ENCODE results near the gene MIA2.
A peak's percentile ranks its signal among the peaks of the same experiment; 100 is the strongest.
"Not testable (repeated sequence)": the region's sequence is repeated elsewhere in the genome, so short reads cannot be mapped to it uniquely, and the experiment has no call there.

Gene MIA2

DNA sequence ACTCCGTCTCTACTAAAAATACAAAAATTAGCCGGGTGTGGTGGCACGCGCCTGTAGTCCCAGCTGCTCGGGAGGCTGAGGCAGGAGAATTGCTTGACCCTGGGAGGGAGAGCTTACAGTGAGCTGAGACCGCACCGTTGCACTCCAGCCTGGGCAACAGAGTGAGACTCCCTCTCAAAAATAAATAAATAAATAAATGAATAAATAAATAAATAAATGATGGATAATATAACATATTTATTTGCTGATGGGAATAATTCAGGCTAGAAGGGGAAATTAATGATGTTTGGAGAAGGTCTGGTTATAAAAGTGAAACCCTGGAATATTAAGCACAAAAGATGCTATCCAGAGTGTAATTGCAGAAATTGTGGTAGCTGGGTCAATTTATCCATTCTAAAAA lies 107.4 kb downstream of the MIA2 start:
- DNase-seq: not testable (repeated sequence)

DNA sequence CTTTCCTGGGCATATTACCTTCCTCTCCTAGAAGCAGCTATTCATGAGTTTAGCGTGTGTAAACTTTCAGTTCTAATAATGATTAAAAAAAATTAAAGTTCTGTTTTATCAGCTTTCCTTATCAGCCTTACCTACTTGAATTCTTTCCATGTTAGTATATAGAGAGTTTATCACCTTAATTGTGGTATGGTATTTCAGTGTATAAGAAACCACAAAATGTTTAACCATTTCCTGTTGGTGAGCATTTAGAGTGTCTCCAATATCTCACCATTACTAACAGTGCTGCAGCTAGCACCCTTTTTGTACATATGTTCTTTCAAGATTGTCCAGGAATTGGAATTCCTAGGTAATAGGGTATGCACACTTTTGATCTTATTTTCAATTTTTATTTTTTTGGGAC lies 109.1 kb downstream of the MIA2 start:
- DNase-seq: no peak

DNA sequence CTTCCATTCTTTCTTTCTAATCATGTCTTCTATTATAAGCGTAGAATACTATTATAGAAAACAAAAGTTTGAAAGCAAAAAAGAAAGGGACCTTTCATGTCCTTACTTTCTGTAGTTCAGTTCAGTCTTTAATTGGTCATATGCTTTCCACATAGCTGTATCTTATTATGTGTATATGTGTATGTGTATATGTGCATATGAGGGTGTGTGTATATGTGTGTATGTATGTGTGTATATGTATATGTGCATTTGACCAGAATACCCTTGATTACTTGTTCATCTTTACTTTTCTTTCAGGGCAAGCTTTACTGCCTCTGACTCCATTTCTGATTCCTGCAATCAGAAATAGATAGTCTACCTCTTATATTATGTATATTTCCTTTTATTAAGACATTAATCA lies 109.9 kb downstream of the MIA2 start:
- no peak for DNase-seq

DNA sequence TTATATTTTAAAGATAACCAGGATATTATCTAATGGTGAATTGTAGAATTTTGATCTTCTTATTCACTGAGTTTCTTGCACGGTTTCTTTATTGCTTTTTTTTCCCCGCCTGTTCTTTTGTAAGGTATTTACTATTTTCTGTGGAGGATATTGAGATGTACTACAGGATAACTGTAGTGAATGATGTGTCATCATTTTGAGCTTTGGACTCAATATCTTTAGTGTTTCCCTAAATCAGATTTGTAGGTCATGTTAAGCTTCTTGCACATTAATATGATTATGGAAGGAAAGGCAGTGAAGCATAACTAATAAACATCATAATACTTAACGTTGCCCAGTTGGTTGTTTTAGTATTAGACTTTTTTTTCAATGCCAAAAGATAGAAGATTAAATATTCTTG lies 117.2 kb downstream of the MIA2 start:
- DNase-seq: no peak

DNA sequence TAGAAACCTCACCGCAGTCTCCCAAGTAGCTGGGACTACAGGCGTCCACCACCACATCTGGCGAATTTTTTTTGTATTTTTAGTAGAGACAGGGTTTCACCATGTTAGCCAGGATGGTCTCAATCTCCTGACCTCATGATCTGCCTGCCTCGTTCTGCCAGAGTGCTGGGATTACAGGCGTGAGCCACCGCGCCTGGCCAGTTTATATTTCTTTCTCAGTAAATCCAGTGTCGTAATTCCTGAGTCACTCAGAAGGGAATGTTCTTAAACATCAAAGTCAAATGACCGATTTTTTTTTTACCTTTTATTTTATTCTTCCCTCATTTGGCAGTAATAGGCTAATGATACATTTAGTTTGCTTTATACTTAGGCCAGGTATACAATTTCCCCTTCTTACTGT lies 118.0 kb downstream of the MIA2 start:
- DNase-seq: no peak

DNA sequence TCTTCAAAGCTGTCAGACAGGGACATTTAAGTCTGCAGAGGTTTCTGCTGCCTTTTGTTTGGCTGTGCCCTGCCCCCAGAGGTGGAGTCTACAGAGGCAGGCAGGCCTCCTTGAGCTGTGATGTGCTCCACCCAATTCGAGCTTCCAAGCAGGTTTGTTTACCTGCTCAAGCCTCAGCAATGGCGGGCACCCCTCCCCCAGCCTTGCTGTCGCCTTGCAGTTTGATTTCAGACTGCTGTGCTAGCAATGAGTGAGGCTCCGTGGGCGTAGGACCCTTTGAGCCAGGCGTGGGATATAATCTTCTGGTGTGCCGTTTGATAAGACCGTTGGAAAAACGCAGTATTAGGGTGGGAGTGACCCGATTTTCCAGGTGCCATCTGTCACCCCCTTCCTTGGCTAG lies 125.4 kb downstream of the MIA2 start:
- not testable (repeated sequence) for DNase-seq

DNA sequence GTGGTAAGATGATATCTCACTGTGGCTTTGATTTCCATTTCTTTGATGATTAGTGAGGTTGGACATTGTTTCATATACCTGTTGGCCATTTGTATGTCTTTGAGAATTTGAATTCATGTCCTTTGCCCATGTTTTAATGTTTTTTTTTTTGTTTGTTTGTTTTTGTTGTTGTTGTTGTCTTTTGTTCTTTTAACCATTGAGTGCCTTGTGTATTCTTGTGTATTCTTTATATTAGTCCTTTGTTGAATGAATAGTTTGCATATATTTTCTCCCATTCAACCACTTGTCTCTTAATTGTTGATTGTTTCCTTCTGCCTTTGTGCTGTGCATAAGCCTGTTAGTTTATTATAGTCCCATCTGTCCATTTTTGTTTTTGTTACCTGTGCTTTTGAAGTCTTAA lies 126.6 kb downstream of the MIA2 start:
- DNase-seq: no peak

DNA sequence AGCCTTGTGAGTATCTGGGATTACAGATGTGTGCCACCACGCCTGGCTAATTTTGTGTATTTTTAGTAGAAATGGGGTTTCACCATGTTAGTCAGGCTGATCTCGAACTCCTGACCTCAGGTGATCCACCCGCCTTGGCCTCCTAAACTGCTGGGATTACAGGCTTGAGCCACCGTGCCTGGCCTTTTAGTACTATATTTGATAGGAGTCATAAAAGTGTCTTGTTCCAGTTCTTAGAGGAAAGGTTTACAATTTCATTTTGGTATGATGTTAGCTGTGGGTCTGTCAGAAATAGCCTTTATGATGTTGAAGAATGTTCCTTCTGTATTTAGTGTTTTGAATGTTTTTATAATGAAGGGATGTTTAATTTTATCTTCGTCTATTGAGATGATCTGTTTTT lies 127.8 kb downstream of the MIA2 start:
- not testable (repeated sequence) for DNase-seq

DNA sequence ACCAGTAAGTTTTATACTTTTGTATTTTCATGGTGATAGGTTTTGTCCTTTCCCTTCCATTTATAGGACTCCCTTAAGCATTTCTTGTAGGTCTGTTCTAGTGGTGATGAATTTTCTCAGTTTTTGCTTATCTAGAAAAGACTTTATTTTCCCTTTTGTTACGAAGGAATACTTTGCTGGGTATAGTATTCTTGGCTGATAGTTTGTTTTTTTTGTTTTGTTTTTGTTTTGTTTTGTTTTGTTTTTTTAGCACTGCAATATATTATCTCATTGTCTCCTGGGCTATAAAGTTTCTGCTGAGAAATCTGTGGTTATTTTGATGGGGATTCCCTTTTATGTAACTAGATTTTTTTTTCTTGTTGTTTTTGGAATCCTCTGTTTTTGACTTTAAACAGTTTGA lies 130.8 kb downstream of the MIA2 start:
- no peak for DNase-seq

DNA sequence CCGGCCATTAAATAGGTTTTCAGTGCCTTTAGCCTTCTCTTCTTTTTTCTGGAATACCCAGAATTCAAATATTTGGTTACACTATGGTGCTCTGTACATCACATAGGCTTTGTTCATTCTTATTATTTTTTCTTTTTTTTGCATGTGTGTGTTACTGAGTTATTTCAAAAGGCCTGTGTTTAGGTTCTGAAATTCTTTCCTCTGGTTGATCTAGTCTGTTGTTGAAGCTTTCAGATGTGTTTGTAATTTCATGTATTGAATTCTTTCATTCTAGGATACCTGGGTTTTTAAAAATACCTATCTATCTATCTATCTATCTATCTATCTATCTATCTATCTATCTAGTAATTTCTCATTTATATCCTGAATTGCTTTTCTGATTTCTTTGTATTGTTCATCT lies 131.6 kb downstream of the MIA2 start:
- DNase-seq: no peak

DNA sequence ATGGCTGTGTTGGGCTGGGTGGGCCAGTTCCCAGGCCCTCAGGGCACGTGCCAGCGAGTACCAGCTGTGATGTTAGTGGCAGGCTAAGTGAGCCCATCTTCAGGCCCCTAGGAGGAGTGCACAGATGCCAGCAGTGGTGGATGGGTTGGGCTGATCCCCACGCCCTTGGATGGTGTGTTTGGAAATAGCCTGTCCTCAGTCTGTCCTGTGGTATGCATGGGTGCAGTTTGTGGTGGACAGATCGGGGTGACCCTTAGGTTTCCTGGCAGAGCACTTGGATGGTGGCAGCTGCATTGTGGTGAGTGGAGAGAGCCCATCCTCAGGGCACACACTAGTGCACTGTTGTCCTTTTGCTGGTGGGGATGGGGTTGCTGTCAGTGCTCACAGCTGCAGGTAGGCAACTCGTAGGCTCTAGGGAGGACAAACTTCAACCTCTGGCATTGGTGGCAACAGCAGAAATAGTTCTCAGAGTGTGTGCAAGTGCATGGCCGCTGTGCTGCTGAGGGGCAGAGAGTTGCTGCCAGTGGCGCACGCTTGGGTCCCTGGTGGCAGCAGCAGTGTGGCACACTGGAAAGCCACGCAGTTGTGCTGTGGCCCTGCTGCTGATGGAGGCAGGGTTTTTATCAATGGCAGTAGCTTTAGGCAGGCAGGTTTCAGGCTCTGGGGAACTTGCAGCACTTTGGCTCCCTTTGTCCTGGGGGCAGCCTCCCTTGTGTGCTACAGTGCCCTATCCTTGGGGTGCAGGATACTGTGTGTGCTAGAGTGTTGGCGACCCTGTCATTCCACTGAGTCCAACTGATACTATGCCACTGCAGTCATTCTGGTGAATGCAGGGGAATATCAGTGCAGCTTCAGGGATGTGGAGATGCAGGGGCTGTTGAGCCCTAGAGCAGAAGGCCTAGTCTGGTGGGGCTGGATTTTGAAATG lies 133.0 kb downstream of the MIA2 start:
- DNase-seq: no peak

DNA sequence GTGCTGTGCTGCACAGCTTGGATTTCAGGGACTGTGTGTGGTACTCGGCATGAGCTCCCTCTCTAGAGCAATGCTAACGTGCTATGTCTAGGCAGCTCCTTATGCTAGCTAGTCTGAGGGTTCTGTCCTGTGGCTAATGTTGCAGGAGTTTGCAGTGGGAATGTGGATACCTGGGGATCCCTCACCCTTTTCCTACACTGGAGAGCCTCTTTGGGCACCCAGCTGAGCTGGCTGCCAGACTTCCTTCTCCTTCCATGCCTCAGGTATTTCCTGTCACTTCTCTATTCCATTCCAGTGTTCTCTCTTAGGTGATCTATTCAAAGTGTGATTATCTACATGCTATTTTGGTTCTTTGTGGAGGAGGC lies 133.7 kb downstream of the MIA2 start:
- no peak for DNase-seq

DNA sequence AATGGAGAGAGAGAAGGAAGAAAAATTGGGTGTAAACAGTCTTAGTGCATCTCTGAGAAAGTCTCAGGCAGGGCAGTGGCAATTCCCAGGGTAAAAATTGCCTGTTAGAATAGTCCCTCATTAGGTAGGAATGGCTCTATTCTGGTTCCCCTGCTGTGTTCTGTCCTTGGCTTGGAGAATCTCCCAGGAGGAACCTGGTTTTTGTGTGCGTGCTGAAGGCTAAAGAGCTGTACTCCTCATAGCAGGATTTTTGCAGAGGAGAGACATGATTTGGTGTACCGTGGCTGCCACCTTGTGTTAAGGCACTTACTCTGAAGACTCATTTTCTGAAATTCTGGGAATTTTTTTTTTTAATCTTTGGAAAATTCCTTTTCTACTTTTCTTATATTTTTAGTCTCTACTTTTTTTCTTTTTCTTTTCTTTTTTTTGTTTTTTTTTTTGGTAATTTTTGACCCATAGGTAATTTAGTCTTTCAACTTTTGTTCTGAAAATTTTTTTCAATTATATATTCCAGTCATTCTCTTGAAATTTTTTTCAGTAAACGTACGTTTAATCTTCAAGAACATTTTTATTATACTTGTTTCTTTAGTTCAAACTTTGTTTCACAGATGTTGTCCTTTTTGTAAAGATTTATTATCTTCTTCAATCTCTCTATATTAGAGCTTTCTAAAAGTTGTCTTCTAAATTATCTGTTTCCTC lies 134.7 kb downstream of the MIA2 start:
- peak; percentile 5 for DNase-seq

DNA sequence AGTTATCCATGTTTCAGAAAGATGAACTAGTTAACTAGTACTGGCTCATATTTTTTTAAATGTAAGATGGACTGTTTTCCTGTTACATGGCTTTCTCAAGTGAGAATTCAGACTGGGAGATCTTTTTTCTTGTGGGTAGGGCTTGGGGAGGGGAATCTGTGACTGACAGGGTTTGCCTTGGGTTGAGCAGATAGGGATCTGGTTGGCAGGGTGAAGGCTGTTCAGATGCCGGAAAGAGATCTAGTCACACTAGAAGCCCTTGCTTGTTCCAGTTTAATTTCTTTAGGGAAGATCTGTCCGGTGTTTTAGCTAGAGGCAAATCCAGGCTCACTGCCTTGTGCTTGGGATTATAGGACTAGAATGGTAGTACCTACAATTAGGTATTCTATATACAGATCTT lies 135.3 kb downstream of the MIA2 start:
- no peak for DNase-seq

DNA sequence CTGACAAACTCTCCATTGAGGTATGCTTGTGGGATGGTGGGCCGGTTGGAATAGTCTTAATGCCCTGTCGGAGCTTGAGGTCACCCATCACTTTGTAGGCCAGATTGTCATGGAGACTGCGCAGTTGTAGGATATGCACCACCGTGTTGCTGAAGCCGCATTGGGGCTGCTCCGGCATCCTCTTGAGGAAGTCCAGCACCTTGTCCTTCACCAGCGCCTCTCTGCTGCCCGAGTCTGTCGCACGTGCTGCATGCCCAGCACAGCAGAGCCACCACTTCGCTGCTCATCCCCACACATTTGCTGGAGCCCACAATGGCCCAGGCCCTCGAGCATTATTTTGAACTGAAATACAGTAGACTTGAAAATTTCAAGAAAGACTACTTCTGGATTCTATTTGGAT lies 136.7 kb downstream of the MIA2 start:
- no peak for DNase-seq

DNA sequence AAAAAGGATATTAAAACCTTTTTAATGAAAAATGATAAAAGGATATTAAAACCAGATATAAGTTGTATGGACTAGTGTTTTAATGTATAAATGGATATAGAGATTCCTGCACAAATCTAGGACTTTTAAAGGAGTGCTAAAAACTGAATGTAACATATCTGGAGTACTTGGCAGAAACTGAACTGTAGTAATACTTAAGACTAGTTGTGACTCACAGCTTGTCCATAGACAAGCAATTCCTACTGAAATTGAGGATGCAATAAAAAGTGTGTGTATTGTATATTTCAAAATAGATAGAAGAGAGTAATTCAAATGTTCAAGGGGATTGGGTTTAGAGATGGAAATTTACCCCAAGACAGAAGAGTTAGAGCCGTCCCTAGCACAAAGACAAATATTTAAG lies 138.9 kb downstream of the MIA2 start:
- no peak for DNase-seq

DNA sequence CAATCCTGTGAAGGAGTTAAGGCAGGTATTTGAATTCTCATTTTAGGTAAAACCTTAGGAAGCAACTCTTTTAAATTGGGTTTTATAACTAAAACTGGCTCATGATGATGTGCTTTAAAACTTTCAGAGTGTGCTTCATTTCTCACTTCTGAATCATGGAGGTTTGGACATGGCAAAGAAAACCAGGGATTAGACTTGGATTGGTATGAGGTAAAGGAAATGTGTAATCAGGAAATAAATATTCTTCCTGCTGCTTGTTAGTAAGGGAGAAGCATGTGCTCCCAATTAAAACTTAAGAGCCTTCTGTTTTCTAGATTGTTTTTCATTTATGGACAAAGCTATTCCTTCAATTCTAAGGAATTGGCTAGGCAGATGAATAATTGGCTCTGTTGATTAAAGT lies 141.1 kb downstream of the MIA2 start:
- DNase-seq: no peak

DNA sequence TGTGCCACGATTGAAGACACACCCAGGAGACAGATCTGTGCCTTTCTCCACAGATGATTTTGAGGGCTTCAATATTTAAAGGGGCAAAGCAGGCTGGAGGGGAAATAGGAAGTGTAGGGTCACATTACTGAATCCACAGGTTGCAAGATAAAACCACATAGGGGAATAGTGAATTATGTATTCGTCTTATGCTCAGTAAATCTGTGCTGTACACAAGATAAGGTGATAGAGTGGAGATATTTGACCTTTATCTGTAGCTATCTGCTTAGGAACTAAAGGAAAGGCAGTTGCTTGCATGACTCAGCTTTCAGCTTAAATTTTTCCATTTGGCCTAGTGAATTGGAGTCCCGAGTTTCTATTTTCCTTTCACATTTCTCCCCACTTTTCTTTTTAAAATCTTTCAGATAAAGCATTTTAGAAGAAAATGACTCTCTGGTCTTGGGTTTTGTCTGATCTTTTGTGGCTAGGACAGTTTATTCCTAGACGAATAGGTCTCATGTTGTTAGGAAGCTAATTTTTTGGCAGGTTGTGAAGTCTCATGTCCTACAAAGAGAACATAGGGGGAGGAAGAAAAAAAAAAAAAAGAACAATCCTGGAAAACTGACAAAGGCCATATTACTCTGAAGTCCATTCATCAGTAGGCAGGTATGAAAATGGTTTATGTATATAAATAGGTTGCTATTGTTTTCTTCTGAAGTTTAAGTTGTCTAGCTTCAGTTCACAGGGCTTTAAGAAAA lies 143.1 kb downstream of the MIA2 start:
- peak; percentile 3 for DNase-seq

DNA sequence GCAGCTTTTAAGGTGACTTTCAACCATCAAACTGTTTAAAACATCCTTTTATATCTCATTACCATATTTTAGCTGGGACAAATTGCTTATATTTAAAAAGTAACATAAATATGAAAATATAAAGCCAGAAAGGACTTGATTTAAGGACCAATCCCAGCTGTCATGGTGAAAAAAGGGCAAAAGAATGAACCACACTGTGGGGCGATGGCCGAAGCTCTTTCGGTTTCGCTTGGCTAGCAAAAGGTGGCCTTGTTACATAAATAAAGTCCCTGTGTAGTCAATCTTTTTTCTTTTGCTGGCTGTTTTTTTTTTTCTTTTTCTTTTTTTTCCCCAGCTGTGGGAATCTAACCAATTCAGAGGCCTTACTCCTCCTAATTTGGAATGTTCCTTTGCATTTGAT lies 147.7 kb downstream of the MIA2 start:
- DNase-seq: no peak

DNA sequence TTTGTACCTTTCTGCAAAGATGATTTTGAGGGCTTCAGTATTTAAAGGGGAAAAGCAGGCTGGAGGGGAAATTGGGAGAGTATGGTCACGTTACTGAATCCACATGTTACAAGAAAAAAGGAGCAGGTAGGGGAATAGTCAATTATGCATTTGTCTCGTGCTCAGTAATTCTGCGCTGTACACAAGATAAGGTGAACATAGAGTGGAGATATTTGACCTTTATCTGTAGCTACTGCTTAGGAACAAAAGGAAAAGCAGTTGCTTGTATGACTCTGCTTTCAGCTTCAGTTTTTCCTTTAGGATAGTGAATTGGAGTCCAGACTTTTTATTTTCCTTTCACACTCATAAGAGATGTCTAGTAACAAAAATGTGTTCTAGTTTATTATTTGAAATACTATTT lies 148.7 kb downstream of the MIA2 start:
- no peak for DNase-seq

DNA sequence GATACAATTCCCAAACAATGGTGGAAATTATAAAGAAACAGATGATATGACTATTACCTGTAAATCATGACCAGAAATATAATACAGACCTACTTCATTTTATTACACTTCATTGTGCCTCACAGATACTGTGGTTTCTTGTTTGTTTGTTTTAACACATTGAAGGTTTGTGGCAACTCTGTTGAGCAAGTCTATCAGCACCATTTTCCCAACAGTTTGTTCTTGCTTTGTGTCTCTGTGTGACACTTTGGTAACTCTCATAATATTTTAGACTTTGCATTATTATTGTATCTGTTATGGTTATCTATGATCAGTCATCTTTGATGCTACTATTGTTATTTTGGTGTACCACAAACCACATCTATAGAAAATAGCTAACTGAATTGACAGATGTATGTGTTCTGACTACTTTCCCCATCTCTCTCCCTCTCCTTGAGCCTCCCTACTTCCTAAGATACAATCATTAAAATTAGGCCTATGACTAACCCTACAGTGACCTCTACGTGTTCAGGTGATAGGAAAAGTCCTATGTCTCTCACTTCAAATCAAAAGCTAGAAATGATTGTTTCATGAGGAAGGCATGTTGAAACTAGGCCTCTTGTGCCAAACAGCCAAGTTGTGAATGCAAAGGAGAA lies 149.4 kb downstream of the MIA2 start:
- no peak for DNase-seq

DNA sequence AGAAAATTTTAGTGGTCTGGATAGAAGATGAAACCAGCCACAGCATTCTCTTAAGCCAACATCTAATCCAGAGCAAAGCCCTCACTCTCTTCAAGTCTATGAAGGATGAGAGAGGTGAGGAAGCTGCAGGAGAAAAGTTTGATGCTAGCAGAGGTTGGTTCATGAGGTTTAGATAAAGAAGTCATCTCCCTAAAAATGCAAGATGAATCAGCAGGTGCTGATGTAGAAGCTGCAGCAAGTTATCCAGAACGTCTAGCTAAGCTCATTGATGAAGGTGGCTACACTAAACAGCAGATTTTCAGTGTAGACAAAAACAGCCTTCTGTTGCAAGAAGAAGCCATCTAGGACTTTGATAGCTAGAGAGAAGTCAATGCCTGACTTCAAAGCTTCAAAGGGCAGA lies 150.0 kb downstream of the MIA2 start:
- no peak for DNase-seq

DNA sequence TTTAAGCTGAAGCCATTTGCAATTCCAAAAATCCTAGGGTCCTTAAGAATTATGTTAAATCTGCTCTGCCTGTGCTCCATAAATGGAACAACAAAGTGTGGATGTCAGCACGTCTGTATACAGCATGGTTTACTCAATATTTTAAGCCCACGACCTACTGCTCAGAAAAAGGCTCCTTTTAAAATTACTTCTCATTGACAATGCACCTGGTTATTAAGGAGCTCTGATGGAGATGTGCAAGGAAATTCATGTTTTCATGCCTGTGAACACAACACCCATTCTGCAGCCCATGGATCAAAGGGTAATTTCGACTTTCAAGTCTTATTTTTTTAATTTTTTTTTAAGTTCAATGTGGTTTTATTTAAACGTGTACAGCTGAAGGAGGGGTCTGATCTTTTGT lies 150.5 kb downstream of the MIA2 start:
- DNase-seq: no peak

Data from inflammatory macrophage treated with lipopolysaccharide for 4 hours (primary cell).